ENCODE measurements around the gene C16orf96. TPM values are rescaled to one million over a fixed set of nuclear protein-coding genes. Genes with fewer than 3 reads are reported as not detected.

The C16orf96 gene
- total RNA-seq (under 1 TPM; 0.09 to 0.25 TPM), polyA plus RNA-seq (under 1 TPM; 0.06 to 0.07 TPM)

DNA sequence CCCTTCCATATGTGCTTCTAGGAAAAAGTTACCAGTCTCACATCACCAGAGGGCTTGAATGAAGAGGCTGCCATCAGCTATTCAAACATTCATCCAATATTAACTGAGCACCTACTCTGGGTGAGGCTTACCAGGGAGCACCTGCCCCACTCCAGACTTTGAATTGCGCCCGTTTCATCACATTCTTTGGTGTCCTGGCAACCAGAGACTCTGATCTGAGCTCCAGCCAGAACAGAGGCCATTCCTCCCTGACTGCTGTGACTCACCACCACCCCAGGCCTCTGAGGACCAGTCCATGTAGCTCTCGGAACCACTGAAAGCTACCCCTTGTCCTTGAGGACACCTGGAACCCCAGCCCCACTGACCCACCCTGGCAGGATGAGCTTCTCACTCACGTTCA is at the start of gene C16orf96:
Gene C16orf96 (plus strand): TSS at position 229 of the 400 bp plus-strand sequence. CDS start 150 bp downstream, at position 379.
- Histone ChIP-seq H3K27ac (ENCODE audit: low read depth in 1 of 2, low read length in 2 of 2) (no peak within 1 kb of the TSS), H3K9me3 (ENCODE audit: control insufficient read depth in 4 of 4, low read length in 3 of 4) (no peaks in the 10 kb centered on the region), H3K27me3 (ENCODE audit: control insufficient read depth in 4 of 4, insufficient read depth in 4 of 4, low read length in 3 of 4) (no peaks in the 10 kb centered on the region), H3K36me3 (ENCODE audit: control insufficient read depth in 4 of 4, insufficient read depth in 3 of 4, low read depth in 1 of 4, low read length in 3 of 4) (no peaks in the 10 kb centered on the region), H3K9ac (ENCODE audit: low read depth in 1 of 2, low read length in 2 of 2) (no peak within 1 kb of the TSS), H3K4me3 (ENCODE audit: low read depth in 1 of 3, low read length in 3 of 3) (no peak within 1 kb of the TSS), H3K4me1 (ENCODE audit: control insufficient read depth in 4 of 4, insufficient read depth in 4 of 4, low read length in 3 of 4) (no peaks in the 10 kb centered on the region)
- DNase-seq (ENCODE audit: low spot score): no peak
- WGBS: 80% methylated on average over 4 of the region's 4 CpGs
- TF ChIP-seq YY1 (IDR thresholded peaks at IDR 0.05): no peak
- TF ChIP-seq GABPA (IDR thresholded peaks at IDR 0.05 in 1 of 2, conservative IDR thresholded peaks at IDR 0.05 in 1 of 2): no peak
- TF ChIP-seq RXRA (IDR thresholded peaks at IDR 0.05): no peak
- TF ChIP-seq HNF4A (conservative IDR thresholded peaks at IDR 0.05): no peak
- no peak for TF ChIP-seq NR2F2 (IDR thresholded peaks at IDR 0.05)
- no peak for TF ChIP-seq RAD21 (IDR thresholded peaks at IDR 0.05)
- TF ChIP-seq ATF3 (IDR thresholded peaks at IDR 0.05): no peak
- TF ChIP-seq FOXA1 (IDR thresholded peaks at IDR 0.05): no peak
- TF ChIP-seq FOXA2 (IDR thresholded peaks at IDR 0.05): no peak
- TF ChIP-seq SP1 (IDR thresholded peaks at IDR 0.05): no peak

- H3K4me3 ChIP-seq (ENCODE audit: low read depth in 1 of 3, low read length in 3 of 3): no peak overlapping the region
- no peak overlapping the region for H3K9ac ChIP-seq (ENCODE audit: low read depth in 1 of 2, low read length in 2 of 2)
- peaks cover 0 to 7% (median 2%) of the 10 kb centered on the region in 4 donors for H3K4me1 ChIP-seq (ENCODE audit: control insufficient read depth in 4 of 4, insufficient read depth in 4 of 4, low read length in 3 of 4)
- TF ChIP-seq YY1 (IDR thresholded peaks at IDR 0.05) (no peak), FOXA1 (IDR thresholded peaks at IDR 0.05) (no peak), HNF4G (IDR thresholded peaks at IDR 0.05) (no peak), RAD21 (IDR thresholded peaks at IDR 0.05) (peak; percentile 90 to 94)
- TF ChIP-seq, protein P1, sequence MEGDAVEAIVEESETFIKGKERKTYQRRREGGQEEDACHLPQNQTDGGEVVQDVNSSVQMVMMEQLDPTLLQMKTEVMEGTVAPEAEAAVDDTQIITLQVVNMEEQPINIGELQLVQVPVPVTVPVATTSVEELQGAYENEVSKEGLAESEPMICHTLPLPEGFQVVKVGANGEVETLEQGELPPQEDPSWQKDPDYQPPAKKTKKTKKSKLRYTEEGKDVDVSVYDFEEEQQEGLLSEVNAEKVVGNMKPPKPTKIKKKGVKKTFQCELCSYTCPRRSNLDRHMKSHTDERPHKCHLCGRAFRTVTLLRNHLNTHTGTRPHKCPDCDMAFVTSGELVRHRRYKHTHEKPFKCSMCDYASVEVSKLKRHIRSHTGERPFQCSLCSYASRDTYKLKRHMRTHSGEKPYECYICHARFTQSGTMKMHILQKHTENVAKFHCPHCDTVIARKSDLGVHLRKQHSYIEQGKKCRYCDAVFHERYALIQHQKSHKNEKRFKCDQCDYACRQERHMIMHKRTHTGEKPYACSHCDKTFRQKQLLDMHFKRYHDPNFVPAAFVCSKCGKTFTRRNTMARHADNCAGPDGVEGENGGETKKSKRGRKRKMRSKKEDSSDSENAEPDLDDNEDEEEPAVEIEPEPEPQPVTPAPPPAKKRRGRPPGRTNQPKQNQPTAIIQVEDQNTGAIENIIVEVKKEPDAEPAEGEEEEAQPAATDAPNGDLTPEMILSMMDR (IDR thresholded peaks at IDR 0.05; ENCODE audit: low read depth, low read length, missing input control): peak; percentile 80
- H3K36me3 ChIP-seq (ENCODE audit: control insufficient read depth in 4 of 4, insufficient read depth in 3 of 4, low read depth in 1 of 4, low read length in 3 of 4): peaks cover 17 to 34% (median 29%) of the 10 kb centered on the region in 4 donors
- H3K9me3 ChIP-seq (ENCODE audit: control insufficient read depth in 4 of 4, low read length in 3 of 4): no peaks in the 10 kb centered on the region
- H3K27ac ChIP-seq (ENCODE audit: low read depth in 1 of 2, low read length in 2 of 2): no peak overlapping the region
- 5% methylated on average over 3 of the region's 3 CpGs for WGBS
- peak; percentile 52 for DNase-seq (ENCODE audit: low spot score)
- no peaks in the 10 kb centered on the region for H3K27me3 ChIP-seq (ENCODE audit: control insufficient read depth in 4 of 4, insufficient read depth in 4 of 4, low read length in 3 of 4)
Observed at GRCh38 chr16:4506450-4506849, 49.7 kb upstream of the C16orf96 start.

GRCh38 chr16:4507588-4508345 is 48.4 kb upstream of the C16orf96 start:
- Histone ChIP-seq H3K9ac (ENCODE audit: low read depth in 1 of 2, low read length in 2 of 2) (no peak overlapping the region), H3K4me1 (ENCODE audit: control insufficient read depth in 4 of 4, insufficient read depth in 4 of 4, low read length in 3 of 4) (peaks cover 0 to 5% (median 1%) of the 10 kb centered on the region in 4 donors), H3K27me3 (ENCODE audit: control insufficient read depth in 4 of 4, insufficient read depth in 4 of 4, low read length in 3 of 4) (no peaks in the 10 kb centered on the region), H3K36me3 (ENCODE audit: control insufficient read depth in 4 of 4, insufficient read depth in 3 of 4, low read depth in 1 of 4, low read length in 3 of 4) (peaks cover 20 to 47% (median 29%) of the 10 kb centered on the region in 4 donors), H3K9me3 (ENCODE audit: control insufficient read depth in 4 of 4, low read length in 3 of 4) (no peaks in the 10 kb centered on the region), H3K4me3 (ENCODE audit: low read depth in 1 of 3, low read length in 3 of 3) (no peak overlapping the region), H3K27ac (ENCODE audit: low read depth in 1 of 2, low read length in 2 of 2) (no peak overlapping the region)
- no peak for DNase-seq (ENCODE audit: low spot score)
- WGBS: 92% methylated on average over 17 of the region's 17 CpGs
- TF ChIP-seq, protein P2, sequence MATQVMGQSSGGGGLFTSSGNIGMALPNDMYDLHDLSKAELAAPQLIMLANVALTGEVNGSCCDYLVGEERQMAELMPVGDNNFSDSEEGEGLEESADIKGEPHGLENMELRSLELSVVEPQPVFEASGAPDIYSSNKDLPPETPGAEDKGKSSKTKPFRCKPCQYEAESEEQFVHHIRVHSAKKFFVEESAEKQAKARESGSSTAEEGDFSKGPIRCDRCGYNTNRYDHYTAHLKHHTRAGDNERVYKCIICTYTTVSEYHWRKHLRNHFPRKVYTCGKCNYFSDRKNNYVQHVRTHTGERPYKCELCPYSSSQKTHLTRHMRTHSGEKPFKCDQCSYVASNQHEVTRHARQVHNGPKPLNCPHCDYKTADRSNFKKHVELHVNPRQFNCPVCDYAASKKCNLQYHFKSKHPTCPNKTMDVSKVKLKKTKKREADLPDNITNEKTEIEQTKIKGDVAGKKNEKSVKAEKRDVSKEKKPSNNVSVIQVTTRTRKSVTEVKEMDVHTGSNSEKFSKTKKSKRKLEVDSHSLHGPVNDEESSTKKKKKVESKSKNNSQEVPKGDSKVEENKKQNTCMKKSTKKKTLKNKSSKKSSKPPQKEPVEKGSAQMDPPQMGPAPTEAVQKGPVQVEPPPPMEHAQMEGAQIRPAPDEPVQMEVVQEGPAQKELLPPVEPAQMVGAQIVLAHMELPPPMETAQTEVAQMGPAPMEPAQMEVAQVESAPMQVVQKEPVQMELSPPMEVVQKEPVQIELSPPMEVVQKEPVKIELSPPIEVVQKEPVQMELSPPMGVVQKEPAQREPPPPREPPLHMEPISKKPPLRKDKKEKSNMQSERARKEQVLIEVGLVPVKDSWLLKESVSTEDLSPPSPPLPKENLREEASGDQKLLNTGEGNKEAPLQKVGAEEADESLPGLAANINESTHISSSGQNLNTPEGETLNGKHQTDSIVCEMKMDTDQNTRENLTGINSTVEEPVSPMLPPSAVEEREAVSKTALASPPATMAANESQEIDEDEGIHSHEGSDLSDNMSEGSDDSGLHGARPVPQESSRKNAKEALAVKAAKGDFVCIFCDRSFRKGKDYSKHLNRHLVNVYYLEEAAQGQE (IDR thresholded peaks at IDR 0.05): no peak
- no peak for TF ChIP-seq EGR1 (IDR thresholded peaks at IDR 0.05; ENCODE audit: low read depth in 2 of 2)
- TF ChIP-seq HNF4A (conservative IDR thresholded peaks at IDR 0.05): no peak
- TF ChIP-seq HNF4G (IDR thresholded peaks at IDR 0.05): no peak
- no peak for TF ChIP-seq SP1 (IDR thresholded peaks at IDR 0.05)
- no peak for TF ChIP-seq ATF3 (IDR thresholded peaks at IDR 0.05)
- TF ChIP-seq YY1 (IDR thresholded peaks at IDR 0.05): no peak
- TF ChIP-seq, protein P3, sequence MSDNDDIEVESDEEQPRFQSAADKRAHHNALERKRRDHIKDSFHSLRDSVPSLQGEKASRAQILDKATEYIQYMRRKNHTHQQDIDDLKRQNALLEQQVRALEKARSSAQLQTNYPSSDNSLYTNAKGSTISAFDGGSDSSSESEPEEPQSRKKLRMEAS (IDR thresholded peaks at IDR 0.05): no peak
- no peak for TF ChIP-seq JUND (IDR thresholded peaks at IDR 0.05)
- TF ChIP-seq TAF1 (conservative IDR thresholded peaks at IDR 0.05): no peak
- TF ChIP-seq FOXA1 (IDR thresholded peaks at IDR 0.05): no peak
- TF ChIP-seq ZBTB33 (IDR thresholded peaks at IDR 0.05): no peak
- TF ChIP-seq FOXA2 (IDR thresholded peaks at IDR 0.05): no peak
- no peak for TF ChIP-seq RAD21 (IDR thresholded peaks at IDR 0.05)
- TF ChIP-seq RXRA (IDR thresholded peaks at IDR 0.05): no peak
- no peak for TF ChIP-seq NR2F2 (IDR thresholded peaks at IDR 0.05)

Measured in liver (tissue), 9 donors.